ENCODE data around the gene CUL2.
"Not testable (repeated sequence)": the region's sequence is repeated elsewhere in the genome, so short reads cannot be mapped to it uniquely, and the experiment has no call there.

DNA sequence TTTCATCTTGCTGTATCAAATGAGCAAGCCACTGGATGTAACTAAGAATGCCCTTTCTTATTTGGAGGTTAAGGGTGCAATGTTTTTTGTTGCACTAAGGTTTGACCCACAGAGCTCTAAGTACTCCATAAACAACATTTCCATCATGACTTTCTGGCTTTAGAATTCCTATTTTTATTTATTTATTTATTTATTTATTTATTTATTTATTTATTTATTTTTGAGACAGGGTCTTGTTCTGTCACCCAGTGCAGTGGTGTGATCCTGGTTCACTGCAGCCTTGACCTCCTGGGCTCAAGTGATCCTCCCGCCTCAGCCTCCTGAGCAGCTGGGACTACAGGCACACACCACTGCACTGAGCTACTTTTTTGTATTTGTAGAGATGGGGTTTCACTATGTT lies 9.9 kb downstream of the CUL2 start:
- TF ChIP-seq POLR2AphosphoS5 (IDR thresholded peaks at IDR 0.05; ENCODE audit: borderline replicate concordance, low read depth, low read length); EZH2 (IDR thresholded peaks at IDR 0.05); FOXP2 (optimal IDR thresholded peaks at IDR 0.05; ENCODE audit: control extremely low read depth, extremely low read length, insufficient read depth): not testable (repeated sequence)

Measured in SK-N-MC (cell line).